NOMO-1 (cell line): Measurements from ENCODE around the gene RPL18A.

ENCODE experiments used
- DNase-seq, 2 experiments: peaks; one replicate each; lab custom pipeline; 2025; ENCODE audit not compliant: unreplicated experiment in 2 of 2; lab: John Stamatoyannopoulos, UW

The RPL18A gene

GRCh38 chr19:17908244-17908643, 48.5 kb downstream of the RPL18A start:
- DNase-seq: no peak

- DNase-seq: no peak
Measured at GRCh38 chr19:17909003-17909732, 49.5 kb downstream of the RPL18A start.

- DNase-seq: no peak
Measured at GRCh38 chr19:17910791-17911360, 51.2 kb downstream of the RPL18A start.
